ENCODE measurements around the gene SELENBP1. TPM values are rescaled to one million over a fixed set of nuclear protein-coding genes. Genes with fewer than 3 reads are reported as not detected.
A peak's percentile ranks its signal among the peaks of the same experiment; 100 is the strongest.

SELENBP1 gene
- total RNA-seq, 2 donors from 2014 or later = 35.4 to 39.2 TPM

DNA sequence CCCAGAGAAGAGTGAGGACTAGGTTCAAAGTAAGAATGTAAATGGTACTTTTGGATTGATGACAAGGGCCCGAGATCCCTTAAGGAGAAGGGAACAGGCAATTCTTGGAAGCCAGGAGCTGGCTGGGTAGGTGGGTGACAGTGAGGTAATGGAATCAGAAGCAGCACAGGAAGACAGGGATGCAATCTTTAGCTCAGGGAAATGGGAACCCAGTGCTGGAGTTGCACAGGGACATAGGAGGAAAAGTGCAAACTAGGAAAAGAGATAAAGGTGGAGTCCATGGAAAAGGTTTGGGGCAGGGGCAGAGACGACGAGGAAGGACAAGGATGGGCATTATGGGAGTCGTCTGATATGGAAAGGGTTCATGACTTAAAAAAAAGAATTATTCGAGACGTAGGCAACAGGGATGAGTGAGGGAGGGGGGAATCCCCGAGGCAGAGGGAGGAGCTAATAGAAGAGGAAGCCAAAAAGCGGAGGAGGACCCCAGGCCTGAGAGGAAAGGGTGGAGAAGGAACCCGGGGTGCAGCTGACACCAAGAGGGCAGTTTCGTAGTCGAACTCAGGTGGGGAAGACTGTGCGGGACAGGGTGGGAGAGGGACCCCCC lies 45.8 kb downstream of the SELENBP1 start:
- H3K27ac ChIP-seq (ENCODE audit: low read depth, low read length) = no peak overlapping the region
- no peaks in the 10 kb centered on the region for H3K9me3 ChIP-seq (ENCODE audit: control insufficient read depth, low read length)
- Mint-ChIP-seq H3K9me3 (no peaks in the 10 kb centered on the region), H3K4me3 (peak overlapping the region; percentile 80), H3K36me3 (ENCODE audit: low read depth) (peaks cover 29% of the 10 kb centered on the region), H3K4me1 (peaks cover 18% of the 10 kb centered on the region), H3K27ac (peak overlapping the region; percentile 41), H3K27me3 (ENCODE audit: insufficient read depth) (no peaks in the 10 kb centered on the region)
- H3K9ac ChIP-seq (ENCODE audit: extremely low read depth, low read length, poor library complexity, severe bottlenecking) = peak overlapping the region; percentile 96
- no peaks in the 10 kb centered on the region for H3K27me3 ChIP-seq (ENCODE audit: control insufficient read depth, insufficient read depth, low read length, poor library complexity, severe bottlenecking)
- WGBS, 2 experiments (ENCODE audit: insufficient coverage in 1 of 2, insufficient read length in 1 of 2) = 7 to 12% methylated on average over 8 to 9 of the region's 12 CpGs
- H3K36me3 ChIP-seq (ENCODE audit: control insufficient read depth, insufficient read depth, low read length) = peaks cover 9% of the 10 kb centered on the region
- TF ChIP-seq, protein P1, sequence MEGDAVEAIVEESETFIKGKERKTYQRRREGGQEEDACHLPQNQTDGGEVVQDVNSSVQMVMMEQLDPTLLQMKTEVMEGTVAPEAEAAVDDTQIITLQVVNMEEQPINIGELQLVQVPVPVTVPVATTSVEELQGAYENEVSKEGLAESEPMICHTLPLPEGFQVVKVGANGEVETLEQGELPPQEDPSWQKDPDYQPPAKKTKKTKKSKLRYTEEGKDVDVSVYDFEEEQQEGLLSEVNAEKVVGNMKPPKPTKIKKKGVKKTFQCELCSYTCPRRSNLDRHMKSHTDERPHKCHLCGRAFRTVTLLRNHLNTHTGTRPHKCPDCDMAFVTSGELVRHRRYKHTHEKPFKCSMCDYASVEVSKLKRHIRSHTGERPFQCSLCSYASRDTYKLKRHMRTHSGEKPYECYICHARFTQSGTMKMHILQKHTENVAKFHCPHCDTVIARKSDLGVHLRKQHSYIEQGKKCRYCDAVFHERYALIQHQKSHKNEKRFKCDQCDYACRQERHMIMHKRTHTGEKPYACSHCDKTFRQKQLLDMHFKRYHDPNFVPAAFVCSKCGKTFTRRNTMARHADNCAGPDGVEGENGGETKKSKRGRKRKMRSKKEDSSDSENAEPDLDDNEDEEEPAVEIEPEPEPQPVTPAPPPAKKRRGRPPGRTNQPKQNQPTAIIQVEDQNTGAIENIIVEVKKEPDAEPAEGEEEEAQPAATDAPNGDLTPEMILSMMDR (conservative IDR thresholded peaks at IDR 0.05) = no peak
- DNase-seq = no peak
- peak overlapping the region; percentile 91 for H3K4me3 ChIP-seq (ENCODE audit: low read length)
- H3K4me1 ChIP-seq (ENCODE audit: control insufficient read depth, insufficient read depth, low read length) = no peaks in the 10 kb centered on the region

DNA sequence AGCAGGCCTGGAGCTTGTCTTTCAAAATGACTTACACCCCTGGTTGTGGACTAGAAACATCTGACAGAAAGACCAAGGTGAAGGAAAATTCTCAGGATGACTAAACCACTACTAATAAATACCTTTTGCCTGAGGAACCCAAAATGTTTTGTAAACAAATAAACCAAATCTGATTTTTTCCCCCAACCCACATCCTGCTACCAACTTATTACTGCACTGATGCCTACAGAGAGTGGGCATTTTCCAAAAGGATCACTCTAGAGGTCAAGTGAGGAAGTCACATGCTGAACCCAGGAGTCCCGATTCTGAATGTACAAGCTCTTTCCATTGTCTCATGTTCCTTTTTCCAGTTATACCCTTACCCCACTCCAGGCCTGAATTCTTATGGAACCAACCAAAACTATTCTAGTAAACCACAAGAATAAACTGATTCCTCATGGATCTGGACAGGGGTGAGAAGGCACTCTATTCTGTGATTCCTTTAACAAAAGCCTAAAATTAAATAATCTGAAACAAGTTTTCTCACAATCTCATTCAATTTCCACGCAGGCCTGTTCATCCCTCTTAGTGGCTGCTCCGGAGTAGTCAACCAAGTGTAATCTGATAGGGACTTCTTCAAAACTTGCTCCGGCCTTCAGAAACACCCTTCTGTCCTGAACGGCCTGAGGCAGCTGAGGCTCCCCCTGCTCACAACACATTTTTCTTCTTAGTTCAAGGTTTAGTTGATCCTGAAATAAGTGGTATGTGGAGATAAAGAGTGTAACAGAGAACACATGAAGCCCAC lies 46.7 kb downstream of the SELENBP1 start:
- Histone ChIP-seq H3K4me1 (ENCODE audit: control insufficient read depth, insufficient read depth, low read length) (no peaks in the 10 kb centered on the region), H3K27me3 (ENCODE audit: control insufficient read depth, insufficient read depth, low read length, poor library complexity, severe bottlenecking) (no peaks in the 10 kb centered on the region), H3K9me3 (ENCODE audit: control insufficient read depth, low read length) (no peaks in the 10 kb centered on the region), H3K9ac (ENCODE audit: extremely low read depth, low read length, poor library complexity, severe bottlenecking) (no peak overlapping the region), H3K27ac (ENCODE audit: low read depth, low read length) (no peak overlapping the region), H3K4me3 (ENCODE audit: low read length) (peak overlapping the region; percentile 91), H3K36me3 (ENCODE audit: control insufficient read depth, insufficient read depth, low read length) (peaks cover 9% of the 10 kb centered on the region)
- 84 to 88% methylated on average over 2 to 5 of the region's 5 CpGs for WGBS, 2 experiments (ENCODE audit: insufficient coverage in 1 of 2, insufficient read length in 1 of 2)
- Mint-ChIP-seq H3K9me3 (no peaks in the 10 kb centered on the region), H3K4me1 (peaks cover 21% of the 10 kb centered on the region), H3K27me3 (ENCODE audit: insufficient read depth) (no peaks in the 10 kb centered on the region), H3K4me3 (peak overlapping the region; percentile 80), H3K27ac (no peak overlapping the region), H3K36me3 (ENCODE audit: low read depth) (peaks cover 30% of the 10 kb centered on the region)
- DNase-seq = no peak
- TF ChIP-seq, protein P1 (conservative IDR thresholded peaks at IDR 0.05) = no peak

- Histone ChIP-seq H3K9ac (ENCODE audit: extremely low read depth, low read length, poor library complexity, severe bottlenecking) (no peak overlapping the region), H3K9me3 (ENCODE audit: control insufficient read depth, low read length) (no peaks in the 10 kb centered on the region), H3K36me3 (ENCODE audit: control insufficient read depth, insufficient read depth, low read length) (peaks cover 9% of the 10 kb centered on the region), H3K27me3 (ENCODE audit: control insufficient read depth, insufficient read depth, low read length, poor library complexity, severe bottlenecking) (no peaks in the 10 kb centered on the region), H3K27ac (ENCODE audit: low read depth, low read length) (no peak overlapping the region), H3K4me3 (ENCODE audit: low read length) (no peak overlapping the region), H3K4me1 (ENCODE audit: control insufficient read depth, insufficient read depth, low read length) (no peaks in the 10 kb centered on the region)
- Mint-ChIP-seq H3K4me3 (no peak overlapping the region), H3K27ac (no peak overlapping the region), H3K36me3 (ENCODE audit: low read depth) (peaks cover 30% of the 10 kb centered on the region), H3K27me3 (ENCODE audit: insufficient read depth) (no peaks in the 10 kb centered on the region), H3K4me1 (peaks cover 24% of the 10 kb centered on the region), H3K9me3 (no peaks in the 10 kb centered on the region)
- 96 to 100% methylated on average over 1 to 7 of the region's 7 CpGs for WGBS, 2 experiments (ENCODE audit: insufficient coverage in 1 of 2, insufficient read length in 1 of 2)
- TF ChIP-seq, protein P1 (conservative IDR thresholded peaks at IDR 0.05) = no peak
- DNase-seq = no peak
These were observed 47.3 kb downstream of the SELENBP1 start for GRCh38 chr1:151325231-151325630.

All from endodermal cell (in vitro differentiated cells).